GM10248 (cell line): Measurements from ENCODE around the gene RANBP17.

ENCODE experiments used
- CTCF ChIA-PET: fragments of 300-600 bp; sonication (Branson Sonifier 250); formaldehyde crosslinking; extraction: SDS; loops from one replicate; lab custom pipeline; 2021; ENCODE audit warnings: antibody characterized with exemption; lab: Yijun Ruan, JAX
- POLR2A ChIA-PET: fragments of 350-650 bp; sonication (Branson Sonifier 250); formaldehyde crosslinking; extraction: SDS; loops from one replicate; lab custom pipeline; 2020; ENCODE audit warnings: antibody characterized with exemption; lab: Yijun Ruan, JAX
- DNase-seq: peaks from one replicate; pipeline ENCODE4 v3.0.0; 2012; ENCODE audit errors: extremely low spot score
- TF ChIP-seq, protein P1 (sequence below): IDR thresholded peaks from 2 replicates; pipeline ENCODE4 v1.5.1; 2012; ENCODE audit warnings: mild to moderate bottlenecking, low read depth; ENCODE audit errors: extremely low read depth, missing control alignments, control extremely low read depth

RANBP17 gene

DNA sequence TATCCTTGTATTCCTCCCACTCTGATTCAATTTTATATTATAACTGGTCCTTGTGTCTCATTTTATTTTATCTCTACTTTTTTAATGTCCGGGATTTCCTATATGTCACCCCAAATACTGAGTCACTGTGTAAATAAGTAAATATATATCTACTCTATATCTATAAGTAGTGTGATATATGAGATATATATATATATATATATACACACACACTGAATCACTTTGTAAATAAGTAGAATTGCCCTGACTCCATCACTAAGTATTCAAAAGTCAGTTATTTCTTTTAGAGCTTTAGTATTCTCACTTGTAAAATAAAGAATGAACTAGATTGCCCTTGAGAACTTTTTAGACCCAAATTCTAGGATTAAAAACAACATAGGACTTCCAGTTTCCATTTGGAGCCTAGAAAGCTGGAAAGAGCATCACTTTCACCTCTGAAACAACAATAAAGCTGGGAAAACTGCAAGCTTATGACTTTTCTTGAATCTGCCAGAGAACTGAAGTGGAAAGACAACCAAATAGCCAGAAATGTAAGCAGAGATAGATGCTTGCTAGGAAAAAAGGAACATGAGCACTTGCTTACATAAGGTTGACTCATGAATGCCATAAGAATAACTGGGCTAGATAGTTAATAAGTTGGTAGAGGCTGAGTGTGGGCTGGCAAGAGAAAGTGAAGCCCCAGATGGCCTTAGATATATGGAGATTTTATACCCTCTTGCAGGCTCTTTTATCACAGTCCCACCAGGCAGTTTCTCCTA is 276.1 kb downstream of the RANBP17 start:
- no peak for DNase-seq
- POLR2A ChIA-PET = no interaction called here
- CTCF ChIA-PET = interaction anchor here (1.0 kb wide), 1 partner anchor 9 kb away, joined by 3 read pairs; no protein-coding TSS in a partner anchor
- TF ChIP-seq, protein P1, sequence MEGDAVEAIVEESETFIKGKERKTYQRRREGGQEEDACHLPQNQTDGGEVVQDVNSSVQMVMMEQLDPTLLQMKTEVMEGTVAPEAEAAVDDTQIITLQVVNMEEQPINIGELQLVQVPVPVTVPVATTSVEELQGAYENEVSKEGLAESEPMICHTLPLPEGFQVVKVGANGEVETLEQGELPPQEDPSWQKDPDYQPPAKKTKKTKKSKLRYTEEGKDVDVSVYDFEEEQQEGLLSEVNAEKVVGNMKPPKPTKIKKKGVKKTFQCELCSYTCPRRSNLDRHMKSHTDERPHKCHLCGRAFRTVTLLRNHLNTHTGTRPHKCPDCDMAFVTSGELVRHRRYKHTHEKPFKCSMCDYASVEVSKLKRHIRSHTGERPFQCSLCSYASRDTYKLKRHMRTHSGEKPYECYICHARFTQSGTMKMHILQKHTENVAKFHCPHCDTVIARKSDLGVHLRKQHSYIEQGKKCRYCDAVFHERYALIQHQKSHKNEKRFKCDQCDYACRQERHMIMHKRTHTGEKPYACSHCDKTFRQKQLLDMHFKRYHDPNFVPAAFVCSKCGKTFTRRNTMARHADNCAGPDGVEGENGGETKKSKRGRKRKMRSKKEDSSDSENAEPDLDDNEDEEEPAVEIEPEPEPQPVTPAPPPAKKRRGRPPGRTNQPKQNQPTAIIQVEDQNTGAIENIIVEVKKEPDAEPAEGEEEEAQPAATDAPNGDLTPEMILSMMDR = no peak

- CTCF ChIA-PET = no interaction called here
- DNase-seq = no peak
- TF ChIP-seq, protein P1 = no peak
- POLR2A ChIA-PET = no interaction called here
Observed at GRCh38 chr5:171139227-171139626, 277.4 kb downstream of the RANBP17 start.

DNA sequence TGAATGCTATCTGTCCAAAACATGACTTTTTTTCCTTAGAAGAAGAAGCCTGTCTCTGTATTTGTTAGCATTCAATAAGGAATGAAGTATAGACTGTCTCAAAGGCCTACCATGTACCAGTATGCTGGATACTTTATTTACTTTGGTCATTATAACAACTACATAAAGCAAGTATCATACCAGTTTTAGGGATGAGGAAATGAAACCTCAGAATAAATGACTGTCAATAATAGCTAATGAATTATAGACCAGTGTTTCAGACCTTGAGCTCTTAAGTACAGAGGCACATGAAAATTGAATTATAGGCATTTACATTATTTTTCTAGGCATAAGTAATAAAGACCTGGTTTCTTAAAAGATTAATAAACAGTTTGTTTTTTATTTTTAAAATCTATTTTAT is 280.8 kb downstream of the RANBP17 start:
- ChIA-PET POLR2A (no interaction called here), CTCF (interaction anchor here (1.6 kb wide), 1 partner anchor 12 kb away, joined by 4 read pairs; no protein-coding TSS in a partner anchor)
- TF ChIP-seq, protein P1 = no peak
- DNase-seq = no peak

- ChIA-PET CTCF (interaction anchor here (1.6 kb wide), 1 partner anchor 12 kb away, joined by 4 read pairs; no protein-coding TSS in a partner anchor), POLR2A (no interaction called here)
- TF ChIP-seq, protein P1 = no peak
- DNase-seq = no peak
Observed at GRCh38 chr5:171143171-171143570, 281.4 kb downstream of the RANBP17 start.

DNA sequence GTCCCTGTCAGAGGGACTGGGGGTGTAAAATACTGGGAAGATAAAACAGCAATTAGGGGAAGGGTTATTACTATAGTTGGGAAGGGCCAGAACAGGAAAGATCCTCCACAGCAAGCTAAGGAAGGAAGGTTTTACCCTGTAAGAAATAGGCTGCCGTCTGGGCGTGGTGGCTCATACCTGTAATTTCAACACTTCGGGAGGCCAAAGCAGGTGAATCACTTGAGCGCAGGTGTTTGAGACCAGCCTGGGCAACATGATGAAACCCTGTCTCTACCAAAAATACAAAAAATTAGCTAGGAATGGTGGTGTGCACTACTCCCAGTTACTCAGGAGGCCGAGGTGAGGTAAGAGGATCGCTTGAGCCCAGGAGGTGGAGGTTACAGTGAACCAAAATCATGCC is 282.1 kb downstream of the RANBP17 start:
- ChIA-PET CTCF (no interaction called here), POLR2A (no interaction called here)
- no peak for DNase-seq
- TF ChIP-seq, protein P1 = no peak

- DNase-seq = no peak
Observed at GRCh38 chr5:171149333-171149732, 287.5 kb downstream of the RANBP17 start.

More at GRCh38 chr5:171149333-171149732, 287.5 kb downstream of the RANBP17 start:
- TF ChIP-seq, protein P1 = no peak
- CTCF ChIA-PET = no interaction called here
- POLR2A ChIA-PET = no interaction called here
